Esophagus (tissue), 2 donors: Measurements from ENCODE around the gene ICA1. TPM values are rescaled to one million over a fixed set of nuclear protein-coding genes. Genes with fewer than 3 reads are reported as not detected.
A peak's percentile ranks its signal among the peaks of the same experiment; 100 is the strongest.

Source experiments
- H3K27ac ChIP-seq, 2 donors: one replicate each; pipeline ENCODE4 v1.5.1; 2013; ENCODE audit warnings: low read depth in 2 of 2, mild to moderate bottlenecking in 2 of 2, inconsistent platforms in 1 of 2, low read length in 1 of 2, moderate library complexity in 1 of 2
- H3K27me3 ChIP-seq, 2 donors: one replicate each; pipeline ENCODE4 v1.6.1; 2013; ENCODE audit warnings: low read length in 2 of 2, control low read depth in 1 of 2, mild to moderate bottlenecking in 1 of 2; ENCODE audit not compliant: insufficient read depth in 2 of 2, control insufficient read depth in 1 of 2
- H3K36me3 ChIP-seq, 2 donors: one replicate each; pipeline ENCODE4 v1.6.1; 2013; ENCODE audit warnings: low read length in 1 of 2; ENCODE audit not compliant: control insufficient read depth in 2 of 2, insufficient read depth in 2 of 2
- H3K4me1 ChIP-seq, 2 donors: one replicate each; pipeline ENCODE4 v1.6.1; 2013; ENCODE audit warnings: low read length in 1 of 2; ENCODE audit not compliant: control insufficient read depth in 2 of 2, insufficient read depth in 2 of 2
- H3K4me3 ChIP-seq, 2 donors: one replicate each; pipeline ENCODE4 v1.5.1; 2013; ENCODE audit warnings: low read length in 2 of 2, mild to moderate bottlenecking in 2 of 2, low read depth in 1 of 2, moderate library complexity in 1 of 2
- H3K9me3 ChIP-seq, 2 donors: one replicate each; pipeline ENCODE4 v1.6.1; 2013; ENCODE audit warnings: mild to moderate bottlenecking in 2 of 2, low read depth in 1 of 2, low read length in 1 of 2, moderate library complexity in 1 of 2; ENCODE audit not compliant: control insufficient read depth in 2 of 2, insufficient read depth in 1 of 2
- WGBS, 2 donors: extraction: QIAGEN DNeasy Blood & Tissue Kit; methylation state at CpG; one replicate each; pipeline ENCODE4 v1.1.7; 2013; 5-methylcytosine and 5-hydroxymethylcytosine counted together
- polyA plus RNA-seq, 2 donors: library from polyadenylated mRNA; stranded (reverse); fragments of 200-250 nt; gene quantifications; one replicate each; pipeline ENCODE4 v1.2.3, GENCODE V29; 2013
- donor health status: healthy with polysubstance abuse.
- donor health status: Bipolar disorder and iron deficiency.

The ICA1 gene
- polyA plus RNA-seq, 2 donors = 10.7 to 11.3 TPM

DNA sequence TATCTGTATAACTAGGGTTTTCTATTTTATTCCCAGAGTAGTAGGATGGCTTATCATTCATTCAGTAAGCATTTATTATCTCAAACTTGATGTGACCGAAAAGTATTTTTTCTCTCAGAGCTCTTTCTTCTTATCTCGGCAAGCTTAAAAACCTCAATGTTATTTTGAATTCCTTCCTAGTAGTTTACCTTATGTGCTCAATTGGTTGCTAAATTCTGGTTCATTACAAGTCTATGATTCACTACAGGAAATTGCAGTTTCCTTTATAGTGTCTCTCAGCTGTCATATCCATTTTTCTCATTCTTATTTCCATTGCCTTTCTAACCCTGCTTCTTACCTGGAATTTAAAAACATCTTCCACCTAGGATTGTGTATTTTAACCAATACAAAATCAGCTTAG, 12.6 kb upstream of the ICA1 start:
- no peaks in the 10 kb centered on the region for H3K36me3 ChIP-seq
- no peak overlapping the region for H3K4me3 ChIP-seq
- H3K4me1 ChIP-seq = no peaks in the 10 kb centered on the region
- no peaks in the 10 kb centered on the region for H3K9me3 ChIP-seq
- no peak overlapping the region for H3K27ac ChIP-seq
- 69 to 88% methylated on average over 2 of the region's 2 CpGs for whole genome bisulfite sequencing, 2 donors
- H3K27me3 ChIP-seq = no peaks in the 10 kb centered on the region

DNA sequence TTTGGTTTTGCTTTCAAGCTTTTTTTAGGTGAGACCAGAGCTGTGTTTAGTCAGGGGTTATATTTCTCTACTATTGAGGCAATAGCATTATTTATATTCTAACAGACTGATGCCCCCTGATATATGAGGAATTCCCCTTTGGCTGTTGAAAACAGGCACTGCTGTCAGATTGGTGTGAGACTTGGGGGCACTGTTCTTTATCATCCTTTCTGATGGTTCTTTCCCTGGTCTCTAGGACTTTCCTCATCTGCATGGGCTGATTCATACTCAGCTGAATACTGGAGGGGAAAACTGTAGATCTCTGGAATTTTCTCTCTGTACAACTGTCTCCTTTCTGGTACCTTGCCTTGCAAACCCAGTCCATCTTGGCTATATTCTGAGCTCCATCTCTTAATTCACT, 10.0 kb upstream of the ICA1 start:
- H3K4me3 ChIP-seq = no peak overlapping the region
- no peak overlapping the region for H3K27ac ChIP-seq
- H3K36me3 ChIP-seq = no peaks in the 10 kb centered on the region
- H3K9me3 ChIP-seq = no peaks in the 10 kb centered on the region
- no peaks in the 10 kb centered on the region for H3K4me1 ChIP-seq
- no peaks in the 10 kb centered on the region for H3K27me3 ChIP-seq

- Histone ChIP-seq H3K4me3 (no peak overlapping the region), H3K27me3 (no peaks in the 10 kb centered on the region), H3K4me1 (peaks cover 0 to 2% of the 10 kb centered on the region in 2 donors), H3K27ac (no peak overlapping the region), H3K9me3 (no peaks in the 10 kb centered on the region), H3K36me3 (no peaks in the 10 kb centered on the region)
- 74 to 87% methylated on average over 7 of the region's 7 CpGs for WGBS, 2 donors
These were observed 1.1 kb upstream of the ICA1 start for GRCh38 chr7:8263048-8263447.

GRCh38 chr7:8260871-8261694, 884 bp downstream of the ICA1 start:
- WGBS, 2 donors = 6 to 10% methylated on average over 31 of the region's 31 CpGs
- peak overlapping the region; percentile 64 to 75 for H3K4me3 ChIP-seq
- no peaks in the 10 kb centered on the region for H3K36me3 ChIP-seq
- peaks cover 0 to 2% of the 10 kb centered on the region in 2 donors for H3K4me1 ChIP-seq
- peak overlapping the region; percentile 30 to 83 for H3K27ac ChIP-seq
- H3K27me3 ChIP-seq = no peaks in the 10 kb centered on the region
- no peaks in the 10 kb centered on the region for H3K9me3 ChIP-seq

DNA sequence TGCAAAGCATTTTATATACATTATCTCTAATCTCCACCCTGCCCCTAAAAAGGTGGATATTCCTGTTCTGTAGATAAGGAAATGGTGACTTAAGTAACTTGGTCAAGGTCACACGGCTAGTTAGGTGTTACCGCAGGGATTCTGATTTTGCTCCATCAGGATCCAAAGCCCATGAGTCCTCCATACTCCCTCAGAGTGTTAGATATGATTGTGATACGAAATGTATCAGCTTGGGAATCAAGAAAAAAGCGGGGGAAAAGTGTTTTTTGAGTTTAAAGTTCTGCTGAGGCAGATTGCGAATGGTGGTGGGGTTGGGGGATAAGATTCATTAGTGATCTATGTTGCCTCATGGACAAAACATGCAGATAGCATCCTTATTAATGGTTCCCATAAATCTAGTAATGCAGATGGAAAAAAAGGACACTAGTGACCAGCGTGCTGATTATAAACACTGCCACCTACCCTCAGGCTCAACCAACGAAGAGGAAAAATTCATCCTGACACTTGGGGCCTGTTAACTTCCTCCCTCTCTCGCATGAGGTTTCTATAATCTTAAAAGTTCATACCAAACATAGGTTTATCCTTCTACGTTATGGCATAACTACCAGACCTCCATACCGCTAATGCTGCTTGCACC, 2.3 kb downstream of the ICA1 start:
- Histone ChIP-seq H3K36me3 (no peaks in the 10 kb centered on the region), H3K4me3 (no peak overlapping the region), H3K9me3 (peaks cover 0 to 2% of the 10 kb centered on the region in 2 donors), H3K27me3 (no peaks in the 10 kb centered on the region), H3K27ac (no peak overlapping the region), H3K4me1 (peaks cover 0 to 2% of the 10 kb centered on the region in 2 donors)
- 83 to 93% methylated on average over 10 of the region's 10 CpGs for WGBS, 2 donors

- peaks cover 0 to 2% of the 10 kb centered on the region in 2 donors for H3K4me1 ChIP-seq
- 98 to 100% methylated on average over 1 of the region's 1 CpG for WGBS, 2 donors
- H3K36me3 ChIP-seq = no peaks in the 10 kb centered on the region
- no peaks in the 10 kb centered on the region for H3K27me3 ChIP-seq
- peaks cover 0 to 2% of the 10 kb centered on the region in 2 donors for H3K9me3 ChIP-seq
- H3K27ac ChIP-seq = no peak overlapping the region
- no peak overlapping the region for H3K4me3 ChIP-seq
These were observed 3.2 kb downstream of the ICA1 start for GRCh38 chr7:8258734-8259133.

DNA sequence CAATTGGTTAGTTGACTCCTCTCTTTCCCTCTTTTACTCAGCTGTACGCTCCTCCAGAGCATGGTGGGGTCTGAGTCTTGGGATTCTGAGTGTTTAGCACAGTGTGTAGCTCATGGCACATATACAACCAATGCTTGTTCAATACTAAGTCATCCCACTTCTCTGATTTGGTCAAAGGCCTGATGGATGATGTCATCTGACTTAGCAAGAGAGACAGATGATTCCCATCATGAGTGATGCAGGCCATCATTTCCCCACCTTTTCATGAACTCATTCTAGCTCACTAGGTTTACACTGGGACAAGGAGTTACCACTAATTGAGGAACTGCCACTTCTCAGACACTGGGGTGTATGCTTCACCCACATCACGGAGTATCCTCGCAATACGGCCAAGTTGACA, 3.8 kb downstream of the ICA1 start:
- Histone ChIP-seq H3K4me3 (no peak overlapping the region), H3K4me1 (peaks cover 0 to 2% of the 10 kb centered on the region in 2 donors), H3K9me3 (peaks cover 0 to 2% of the 10 kb centered on the region in 2 donors), H3K36me3 (no peaks in the 10 kb centered on the region), H3K27ac (no peak overlapping the region), H3K27me3 (no peaks in the 10 kb centered on the region)
- 95 to 99% methylated on average over 4 of the region's 4 CpGs for WGBS, 2 donors

- Histone ChIP-seq H3K4me1 (no peaks in the 10 kb centered on the region), H3K27ac (no peak overlapping the region), H3K9me3 (peaks cover 0 to 2% of the 10 kb centered on the region in 2 donors), H3K36me3 (no peaks in the 10 kb centered on the region), H3K27me3 (no peaks in the 10 kb centered on the region), H3K4me3 (no peak overlapping the region)
- 87 to 95% methylated on average over 6 of the region's 6 CpGs for WGBS, 2 donors
These were observed 6.0 kb downstream of the ICA1 start for GRCh38 chr7:8255680-8256655.

- Histone ChIP-seq H3K4me3 (no peak overlapping the region), H3K9me3 (peaks cover 0 to 2% of the 10 kb centered on the region in 2 donors), H3K27me3 (no peaks in the 10 kb centered on the region), H3K36me3 (no peaks in the 10 kb centered on the region), H3K27ac (no peak overlapping the region), H3K4me1 (no peaks in the 10 kb centered on the region)
- 83 to 91% methylated on average over 3 of the region's 3 CpGs for WGBS, 2 donors
These were observed 7.3 kb downstream of the ICA1 start for GRCh38 chr7:8254667-8255066.
